PC-3 (cell line): ENCODE measurements around the gene EVC. TPM values are rescaled to one million over a fixed set of nuclear protein-coding genes. Genes with fewer than 3 reads are reported as not detected.

Experiments
- ATAC-seq: fragments of 200-7000 bp; cut with Tn5 transposase; 2 replicates; pipeline ENCODE4 v1.9.1; 2020; ENCODE audit warnings: mild to moderate bottlenecking, moderate library complexity
- BruUV-seq: library from RNA; stranded (reverse); fragments of 400-500 nt; replicated peaks from 2 replicates; lab custom pipeline; 2021; lab: Mats Ljungman, UMichigan
- CTCF ChIA-PET: fragments of 300-600 bp; sonication (Branson Sonifier 250); formaldehyde crosslinking; loops from one replicate; lab custom pipeline; 2022; ENCODE audit warnings: antibody characterized with exemption; lab: Charles Lee
- POLR2A ChIA-PET: fragments of 300-600 bp; sonication (Branson Sonifier 250); formaldehyde crosslinking; loops from one replicate; lab custom pipeline; 2022; ENCODE audit warnings: antibody characterized with exemption; ENCODE audit not compliant: unreplicated experiment; lab: Charles Lee
- DNase-seq: peaks from one replicate; pipeline ENCODE4 v3.0.0-alpha.2; 2015
- H2AFZ ChIP-seq: fragments of 300-600 bp; sonication (generic); 2 replicates; pipeline ENCODE4 v1.6.0; 2016; ENCODE audit warnings: antibody characterized with exemption, low read length
- H3F3A ChIP-seq: fragments of 300-600 bp; sonication (generic); one replicate; pipeline ENCODE4 v1.6.0; 2017; ENCODE audit warnings: antibody characterized with exemption, low read length, control low read depth, mild to moderate bottlenecking; ENCODE audit not compliant: unreplicated experiment
- H3K27ac ChIP-seq: fragments of 300-600 bp; sonication (generic); 2 replicates; pipeline ENCODE4 v1.5.1; 2016; ENCODE audit warnings: mild to moderate bottlenecking, low read length
- H3K27me3 ChIP-seq: fragments of 300-600 bp; sonication (generic); 2 replicates; pipeline ENCODE4 v1.6.1; 2016; ENCODE audit warnings: low read length, mixed read lengths
- H3K36me3 ChIP-seq: fragments of 300-600 bp; sonication (generic); 2 replicates; pipeline ENCODE4 v1.6.1; 2016; ENCODE audit warnings: low read depth, mixed run types, low read length, mixed read lengths
- H3K4me1 ChIP-seq: fragments of 300-600 bp; sonication (generic); 2 replicates; pipeline ENCODE4 v1.5.1; 2016; ENCODE audit warnings: low read length; ENCODE audit not compliant: insufficient read depth
- H3K4me2 ChIP-seq: fragments of 300-600 bp; sonication (generic); 2 replicates; pipeline ENCODE4 v1.6.0; 2016; ENCODE audit warnings: low read length
- H3K4me3 ChIP-seq: fragments of 300-600 bp; sonication (generic); 2 replicates; pipeline ENCODE4 v1.5.1; 2016; ENCODE audit warnings: mild to moderate bottlenecking, low read length, mixed read lengths
- H3K79me2 ChIP-seq: fragments of 300-600 bp; sonication (generic); 2 replicates; pipeline ENCODE4 v1.6.1; 2017; ENCODE audit warnings: low read length, mixed read lengths
- H3K9ac ChIP-seq: fragments of 300-600 bp; sonication (generic); 2 replicates; pipeline ENCODE4 v1.6.0; 2016; ENCODE audit warnings: mild to moderate bottlenecking, low read length
- H3K9me2 ChIP-seq: fragments of 300-600 bp; sonication (generic); replicated peaks from 2 replicates; pipeline ENCODE4 v1.6.1; 2016; ENCODE audit warnings: mixed run types, low read length, mixed read lengths
- H3K9me3 ChIP-seq: fragments of 300-600 bp; sonication (generic); 2 replicates; pipeline ENCODE4 v1.6.1; 2016; ENCODE audit warnings: low read length, mixed read lengths
- H4K20me1 ChIP-seq: fragments of 300-600 bp; sonication (generic); 2 replicates; pipeline ENCODE4 v1.6.1; 2016; ENCODE audit warnings: low read length, mixed read lengths
- CTCF ChIP-seq: fragments of 300-600 bp; sonication (generic); conservative IDR thresholded peaks from 2 replicates; pipeline ENCODE4 v1.5.1; 2017; ENCODE audit warnings: antibody characterized with exemption, low read depth, mild to moderate bottlenecking, low read length
- EZH2 ChIP-seq: fragments of 300-600 bp; sonication (generic); IDR thresholded peaks from one replicate; pipeline ENCODE4 v1.6.1; 2017; ENCODE audit warnings: antibody characterized with exemption, mild to moderate bottlenecking, low read length; ENCODE audit not compliant: unreplicated experiment
- EZH2phosphoT487 ChIP-seq: fragments of 300-600 bp; sonication (generic); IDR thresholded peaks from 2 replicates; pipeline ENCODE4 v1.6.1; 2018; ENCODE audit warnings: mild to moderate bottlenecking, antibody characterized with exemption, low read length, borderline replicate concordance
- intact Hi-C: fragments of 100-400 bp; cut with micrococcal nuclease; formaldehyde crosslinking; loops from 2 replicates; pipeline ENCODE4 v1.9.0; 2023
- total RNA-seq: library from RNA; depleted of rRNA; stranded (reverse); fragments of >200 nt; gene quantifications from 2 replicates; pipeline ENCODE4 v1.2.3, GENCODE V29; 2014

Gene EVC
- total RNA-seq, 1 experiment from 2014 or later, result 22.7 TPM

GRCh38 chr4:5784960-5785611 is 74.1 kb downstream of the EVC start:
- Histone ChIP-seq H3K4me2 (peak overlapping the region; percentile 60), H3K4me3 (no peak overlapping the region), H3K27ac (peak overlapping the region; percentile 89), H3K27me3 (no peaks in the 10 kb centered on the region), H3K79me2 (no peaks in the 10 kb centered on the region), H3K9ac (peak overlapping the region; percentile 31; the same call in 1 of the 2 replicates), H3F3A (peaks cover 5% of the 10 kb centered on the region), H3K9me2 (no peaks in the 10 kb centered on the region), H2AFZ (no peak overlapping the region), H3K9me3 (no peaks in the 10 kb centered on the region), H3K4me1 (peaks cover 13% of the 10 kb centered on the region), H3K36me3 (peaks cover 14% of the 10 kb centered on the region), H4K20me1 (no peaks in the 10 kb centered on the region)
- no TSS peak for BruUV-seq
- DNase-seq, result no peak
- CTCF ChIA-PET, result no interaction called here
- intact Hi-C loops, result no loop called here
- POLR2A ChIA-PET, result no interaction called here
- TF ChIP-seq CTCF, result no peak
- no peak for TF ChIP-seq EZH2
- no peak for TF ChIP-seq EZH2phosphoT487
- no peak for ATAC-seq

- peaks cover 13% of the 10 kb centered on the region for H3K4me1 ChIP-seq
- peaks cover 5% of the 10 kb centered on the region for H3F3A ChIP-seq
- H3K79me2 ChIP-seq, result no peaks in the 10 kb centered on the region
- BruUV-seq, result no TSS peak
- H4K20me1 ChIP-seq, result no peaks in the 10 kb centered on the region
- H3K9me2 ChIP-seq, result no peaks in the 10 kb centered on the region
- intact Hi-C loops, result loop anchor here (2.0 kb wide), 2 partner anchors 27 to 75 kb away; partner anchors contain the start of gene EVC
- H2AFZ ChIP-seq, result no peak overlapping the region
- peak; percentile 84 for ATAC-seq
- ChIA-PET CTCF (no interaction called here), POLR2A (no interaction called here)
- DNase-seq, result peak; percentile 86
- H3K9ac ChIP-seq, result peak overlapping the region; percentile 31; the same call in 1 of the 2 replicates
- TF ChIP-seq CTCF, result no peak
- TF ChIP-seq EZH2, result no peak
- no peak for TF ChIP-seq EZH2phosphoT487
- H3K4me3 ChIP-seq, result no peak overlapping the region
- no peaks in the 10 kb centered on the region for H3K9me3 ChIP-seq
- H3K27me3 ChIP-seq, result no peaks in the 10 kb centered on the region
- H3K36me3 ChIP-seq, result peaks cover 14% of the 10 kb centered on the region
- peak overlapping the region; percentile 89 for H3K27ac ChIP-seq
- H3K4me2 ChIP-seq, result peak overlapping the region; percentile 60
Measured at GRCh38 chr4:5785806-5786680, 75.0 kb downstream of the EVC start.
